Measurements from ENCODE around the gene C11orf21.
"Not testable (repeated sequence)": the region's sequence is repeated elsewhere in the genome, so short reads cannot be mapped to it uniquely, and the experiment has no call there.

Gene C11orf21

GRCh38 chr11:2295971-2296912, 5.5 kb downstream of the C11orf21 start:
- DNase-seq, result no peak

- DNase-seq, result no peak
These were observed 6.8 kb downstream of the C11orf21 start for GRCh38 chr11:2294926-2295290.

GRCh38 chr11:2293984-2294925, 7.5 kb downstream of the C11orf21 start:
- no peak for DNase-seq

GRCh38 chr11:2293531-2293971, 8.2 kb downstream of the C11orf21 start:
- no peak for DNase-seq

- DNase-seq, result no peak
These were observed 11.3 kb downstream of the C11orf21 start for GRCh38 chr11:2290351-2290841.

GRCh38 chr11:2289859-2290258, 11.9 kb downstream of the C11orf21 start:
- no peak for DNase-seq

- DNase-seq, result no peak
These were observed 12.4 kb downstream of the C11orf21 start for GRCh38 chr11:2289350-2289749.

- no peak for DNase-seq
These were observed 14.6 kb downstream of the C11orf21 start for GRCh38 chr11:2287091-2287490.

- not testable (repeated sequence) for DNase-seq
These were observed 15.4 kb downstream of the C11orf21 start for GRCh38 chr11:2286350-2286749.

- DNase-seq, result no peak
These were observed 21.5 kb downstream of the C11orf21 start for GRCh38 chr11:2280208-2280607.

GRCh38 chr11:2277933-2278523, 23.7 kb downstream of the C11orf21 start:
- DNase-seq, result no peak

GRCh38 chr11:2277008-2277346, 24.7 kb downstream of the C11orf21 start:
- no peak for DNase-seq

GRCh38 chr11:2276280-2277007, 25.3 kb downstream of the C11orf21 start:
- no peak for DNase-seq

- no peak for DNase-seq
These were observed 26.1 kb downstream of the C11orf21 start for GRCh38 chr11:2275334-2276279.

- DNase-seq, result no peak
These were observed 27.9 kb downstream of the C11orf21 start for GRCh38 chr11:2273771-2274170.

- no peak for DNase-seq
These were observed 28.4 kb downstream of the C11orf21 start for GRCh38 chr11:2273311-2273710.

- no peak for DNase-seq
These were observed 28.8 kb downstream of the C11orf21 start for GRCh38 chr11:2272946-2273280.

- no peak for DNase-seq
These were observed 29.3 kb downstream of the C11orf21 start for GRCh38 chr11:2272228-2272945.

GRCh38 chr11:2271327-2272227, 30.1 kb downstream of the C11orf21 start:
- DNase-seq, result no peak

- peak; percentile 72 for DNase-seq
These were observed 30.7 kb downstream of the C11orf21 start for GRCh38 chr11:2271077-2271326.

Data from activated CD8-positive, alpha-beta memory T cell treated with anti-CD3 and anti-CD28 coated beads, Interleukin-2, amount 50 U/mL, for 4 hours (primary cell).